Measurements from ENCODE around the gene DLST. TPM values are rescaled to one million over a fixed set of nuclear protein-coding genes. Genes with fewer than 3 reads are reported as not detected.

Gene DLST
- total and polyA plus RNA-seq, 8 donors: 25.1 to 125 (median 76.1) TPM

DNA sequence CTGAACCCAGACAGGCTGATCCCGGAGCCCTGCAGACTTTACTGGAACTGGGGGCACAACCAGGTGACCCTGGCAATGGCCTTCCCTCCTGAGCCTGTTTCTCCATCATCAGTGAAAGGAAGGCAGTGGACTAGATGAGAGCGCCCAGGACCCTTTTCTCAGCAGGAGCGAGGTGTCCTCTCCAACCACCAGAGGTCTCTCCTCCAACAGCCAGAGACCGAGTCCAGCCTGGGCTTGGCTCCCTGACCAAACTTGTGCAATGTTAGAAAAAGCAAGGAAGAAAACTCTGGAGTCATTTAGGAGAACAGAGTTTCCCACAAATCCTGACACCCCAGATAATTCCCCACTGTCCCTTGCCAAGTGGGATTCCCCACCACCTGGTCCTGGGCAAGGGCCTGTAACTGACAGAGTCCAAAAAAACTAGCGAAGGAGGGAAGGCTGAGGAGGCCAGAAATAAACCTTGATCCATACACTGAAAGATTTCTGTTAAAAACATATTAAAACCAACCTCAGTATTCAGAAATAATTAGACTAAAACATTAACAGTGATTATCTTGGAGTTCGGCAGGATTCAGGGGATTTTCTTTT is 32.4 kb downstream of the DLST start:
- Histone ChIP-seq H3K4me3 (no peak overlapping the region), H3K36me3 (peaks cover 0 to 1% (median 0%) of the 10 kb centered on the region in 4 donors), H3K27ac (peak overlapping the region in 3 of 5 donors; percentile 37 to 54 (median 38)), H3K27me3 (no peaks in the 10 kb centered on the region), H3K9me3 (no peaks in the 10 kb centered on the region), H3K4me1 (peaks cover 0 to 27% (median 11%) of the 10 kb centered on the region in 4 donors)
- TF ChIP-seq POLR2AphosphoS5 (IDR thresholded peaks at IDR 0.05) (peak in 1 of 3 donors; percentile 66), POLR2A (IDR thresholded peaks at IDR 0.05) (no peak)
- TF ChIP-seq, protein P1, sequence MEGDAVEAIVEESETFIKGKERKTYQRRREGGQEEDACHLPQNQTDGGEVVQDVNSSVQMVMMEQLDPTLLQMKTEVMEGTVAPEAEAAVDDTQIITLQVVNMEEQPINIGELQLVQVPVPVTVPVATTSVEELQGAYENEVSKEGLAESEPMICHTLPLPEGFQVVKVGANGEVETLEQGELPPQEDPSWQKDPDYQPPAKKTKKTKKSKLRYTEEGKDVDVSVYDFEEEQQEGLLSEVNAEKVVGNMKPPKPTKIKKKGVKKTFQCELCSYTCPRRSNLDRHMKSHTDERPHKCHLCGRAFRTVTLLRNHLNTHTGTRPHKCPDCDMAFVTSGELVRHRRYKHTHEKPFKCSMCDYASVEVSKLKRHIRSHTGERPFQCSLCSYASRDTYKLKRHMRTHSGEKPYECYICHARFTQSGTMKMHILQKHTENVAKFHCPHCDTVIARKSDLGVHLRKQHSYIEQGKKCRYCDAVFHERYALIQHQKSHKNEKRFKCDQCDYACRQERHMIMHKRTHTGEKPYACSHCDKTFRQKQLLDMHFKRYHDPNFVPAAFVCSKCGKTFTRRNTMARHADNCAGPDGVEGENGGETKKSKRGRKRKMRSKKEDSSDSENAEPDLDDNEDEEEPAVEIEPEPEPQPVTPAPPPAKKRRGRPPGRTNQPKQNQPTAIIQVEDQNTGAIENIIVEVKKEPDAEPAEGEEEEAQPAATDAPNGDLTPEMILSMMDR (IDR thresholded peaks at IDR 0.05): peak in 4 of 7 experiments; percentile 52 to 71 (median 54)
- WGBS, 5 donors: 39 to 51% (median 49%) methylated on average over 6 of the region's 6 CpGs
- DNase-seq: peak; percentile 65 to 90
- intact Hi-C loops (cut with DNase I; ENCODE audit: low total_unique reads): loop anchor here (10.0 kb wide), 1 partner anchor 171 kb away; no protein-coding TSS in a partner anchor

DNA sequence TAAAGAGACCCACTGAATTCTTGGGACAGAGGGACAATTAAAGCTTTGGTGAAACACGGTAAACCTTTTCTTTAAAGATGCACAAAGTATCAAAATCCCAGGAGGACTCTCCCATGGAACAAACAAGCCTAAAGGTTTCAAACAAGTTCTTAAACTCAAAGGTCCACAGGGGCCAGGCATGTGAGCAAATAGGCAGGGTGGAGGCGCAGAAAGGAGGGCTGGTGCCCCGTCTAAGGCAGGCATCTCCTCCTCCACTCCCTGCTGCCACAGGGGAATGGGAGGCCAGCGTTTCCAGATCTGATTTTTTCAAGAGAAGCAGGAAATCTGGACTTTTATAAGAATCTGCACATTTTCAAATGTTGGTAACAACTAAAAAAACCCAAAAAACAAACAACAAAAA is 33.7 kb downstream of the DLST start:
- H3K9me3 ChIP-seq: no peaks in the 10 kb centered on the region
- DNase-seq: no peak
- peaks cover 0 to 7% (median 0%) of the 10 kb centered on the region in 4 donors for H3K36me3 ChIP-seq
- H3K27me3 ChIP-seq: no peaks in the 10 kb centered on the region
- H3K27ac ChIP-seq: peak overlapping the region in 2 of 5 donors; percentile 37 to 55
- 70 to 81% (median 78%) methylated on average over 4 of the region's 4 CpGs for WGBS, 5 donors
- peaks cover 0 to 27% (median 11%) of the 10 kb centered on the region in 4 donors for H3K4me1 ChIP-seq
- no peak overlapping the region for H3K4me3 ChIP-seq
- TF ChIP-seq, protein P1 (IDR thresholded peaks at IDR 0.05): no peak
- no peak for TF ChIP-seq POLR2A (IDR thresholded peaks at IDR 0.05)
- no peak for TF ChIP-seq EP300 (IDR thresholded peaks at IDR 0.05)
- no peak for TF ChIP-seq POLR2AphosphoS5 (IDR thresholded peaks at IDR 0.05)
- intact Hi-C loops (cut with DNase I; ENCODE audit: low total_unique reads): loop anchor here (10.0 kb wide), 1 partner anchor 169 kb away; no protein-coding TSS in a partner anchor

DNA sequence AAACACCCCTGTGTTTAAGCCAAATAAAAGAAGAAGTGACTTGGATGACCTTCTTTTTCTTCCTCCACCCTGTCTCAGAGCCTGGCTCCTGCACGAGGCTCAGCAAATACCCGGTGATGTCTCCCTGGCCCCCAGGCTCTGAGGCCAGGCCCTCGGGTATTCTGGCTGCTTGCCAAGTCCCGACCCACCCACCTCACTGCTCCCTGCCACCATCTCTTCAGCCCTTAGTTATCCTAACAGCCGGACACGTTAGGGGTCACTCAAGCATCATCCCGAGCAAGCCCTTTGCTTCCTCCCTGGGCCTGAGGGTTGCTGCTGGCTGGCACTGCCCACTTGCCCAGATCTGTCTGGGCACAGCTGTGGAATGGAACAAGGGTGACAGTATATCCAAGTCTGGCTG is 34.1 kb downstream of the DLST start:
- 39 to 55% (median 43%) methylated on average over 7 of the region's 7 CpGs for WGBS, 5 donors
- Histone ChIP-seq H3K4me3 (no peak overlapping the region), H3K27me3 (no peaks in the 10 kb centered on the region), H3K9me3 (no peaks in the 10 kb centered on the region), H3K27ac (peak overlapping the region in 1 of 5 donors; percentile 55), H3K36me3 (peaks cover 0 to 7% (median 0%) of the 10 kb centered on the region in 4 donors), H3K4me1 (peaks cover 0 to 27% (median 11%) of the 10 kb centered on the region in 4 donors)
- intact Hi-C loops (cut with DNase I; ENCODE audit: low total_unique reads): loop anchor here (10.0 kb wide), 1 partner anchor 169 kb away; no protein-coding TSS in a partner anchor
- TF ChIP-seq POLR2A (IDR thresholded peaks at IDR 0.05) (no peak), POLR2AphosphoS5 (IDR thresholded peaks at IDR 0.05) (no peak), EP300 (IDR thresholded peaks at IDR 0.05) (no peak)
- TF ChIP-seq, protein P1 (IDR thresholded peaks at IDR 0.05): no peak
- DNase-seq: no peak

DNA sequence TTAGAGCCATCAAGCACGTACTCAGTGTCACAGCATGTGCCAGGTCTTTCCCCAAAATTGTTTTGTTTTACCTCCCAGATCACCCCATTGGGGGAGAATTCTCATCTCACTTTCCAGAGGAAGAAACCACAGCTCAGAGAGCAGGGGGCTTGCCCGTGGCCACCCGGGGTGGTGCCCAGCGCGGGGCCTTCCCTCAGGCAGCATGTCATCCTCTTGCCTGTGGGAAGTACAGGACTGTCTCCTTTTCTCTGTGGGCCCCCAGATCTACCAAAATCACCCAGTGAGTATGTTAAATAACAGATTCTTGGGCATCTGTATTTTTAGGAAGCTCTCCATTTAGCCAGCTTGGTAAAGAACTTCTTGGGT is 35.4 kb downstream of the DLST start:
- Histone ChIP-seq H3K4me3 (no peak overlapping the region), H3K27ac (peak overlapping the region in 4 of 5 donors; percentile 21 to 65 (median 50)), H3K9me3 (no peaks in the 10 kb centered on the region), H3K4me1 (peaks cover 0 to 28% (median 11%) of the 10 kb centered on the region in 4 donors), H3K27me3 (peaks cover 0 to under 1% (median 0%) of the 10 kb centered on the region in 3 donors), H3K36me3 (peaks cover 0 to 7% (median 0%) of the 10 kb centered on the region in 4 donors)
- TF ChIP-seq POLR2A (IDR thresholded peaks at IDR 0.05): no peak
- TF ChIP-seq POLR2AphosphoS5 (IDR thresholded peaks at IDR 0.05): no peak
- TF ChIP-seq EP300 (IDR thresholded peaks at IDR 0.05): no peak
- TF ChIP-seq, protein P1 (IDR thresholded peaks at IDR 0.05): no peak
- 89 to 96% (median 91%) methylated on average over 5 of the region's 5 CpGs for WGBS, 5 donors
- no peak for DNase-seq
- intact Hi-C loops (cut with DNase I; ENCODE audit: low total_unique reads): loop anchor here (10.0 kb wide), 1 partner anchor 168 kb away; no protein-coding TSS in a partner anchor

All from stomach (tissue), 9 donors.